Left ventricle myocardium inferior (tissue), 1 donor: ENCODE data around the gene PSENEN. TPM values are rescaled to one million over a fixed set of nuclear protein-coding genes. Genes with fewer than 3 reads are reported as not detected.

Source experiments
- DNase-seq: peaks from one replicate; pipeline ENCODE4 v3.0.0-alpha.2; 2020
- H3K27ac ChIP-seq: fragments of 200-600 bp; replicated peaks from 2 replicates; pipeline ENCODE4 v1.8.0; 2021
- H3K27me3 ChIP-seq: fragments of 200-600 bp; 2 replicates; pipeline ENCODE4 v1.8.0; 2021; ENCODE audit warnings: low read depth
- H3K36me3 ChIP-seq: fragments of 200-600 bp; 2 replicates; pipeline ENCODE4 v1.8.0; 2021
- H3K4me1 ChIP-seq: fragments of 200-600 bp; 2 replicates; pipeline ENCODE4 v1.8.0; 2021
- H3K4me3 ChIP-seq: fragments of 200-600 bp; 2 replicates; pipeline ENCODE4 v1.8.0; 2021; ENCODE audit warnings: mild to moderate bottlenecking, moderate library complexity
- H3K9me3 ChIP-seq: fragments of 200-600 bp; replicated peaks from 2 replicates; pipeline ENCODE4 v1.8.0; 2021
- CTCF ChIP-seq: fragments of 200-600 bp; IDR thresholded peaks from 2 replicates; pipeline ENCODE4 v1.8.0; 2021; ENCODE audit warnings: antibody characterized with exemption, mild to moderate bottlenecking, borderline replicate concordance
- intact Hi-C: fragments of 100-400 bp; cut with micrococcal nuclease; formaldehyde crosslinking; loops from one replicate; pipeline ENCODE4 v1.11.0; 2022
- total RNA-seq: library from RNA; stranded (reverse); fragmentation: NEBNext Ultra II Directional; extraction: Animal tissue kit (Norgen Biotek cat#: 25700); gene quantifications from one replicate; pipeline ENCODE4 v1.2.1, GENCODE V29; 2021
- donor health status: DM: no; HTN: yes; CAD: no; lungs with severe emphysema.

Gene PSENEN
- total RNA-seq, 1 donor from 2014 or later, result 43.1 TPM

- H3K27me3 ChIP-seq, result peaks cover 26% of the 10 kb centered on the region
- intact Hi-C loops, result no loop called here
Measured at GRCh38 chr19:35703343-35703742, 42.1 kb upstream of the PSENEN start.

GRCh38 chr19:35704218-35704617, 41.2 kb upstream of the PSENEN start, which contains the start of gene ZBTB32:
Gene ZBTB32 (plus strand): TSS chr19:35704558. CDS start chr19:35714627, 10,069 bp downstream.
- intact Hi-C loops, result no loop called here
- Histone ChIP-seq H3K9me3 (no peaks in the 10 kb centered on the region), H3K36me3 (no peaks in the 10 kb centered on the region), H3K4me1 (peaks cover 16% of the 10 kb centered on the region), H3K27ac (no peak within 1 kb of the TSS), H3K27me3 (peaks cover 31% of the 10 kb centered on the region), H3K4me3 (no peak within 1 kb of the TSS)
- no peak for DNase-seq
- no peak for TF ChIP-seq CTCF

More at GRCh38 chr19:35703343-35703742, 42.1 kb upstream of the PSENEN start:
- Histone ChIP-seq H3K4me3 (peak overlapping the region; percentile 72), H3K9me3 (no peaks in the 10 kb centered on the region), H3K27ac (no peak overlapping the region), H3K36me3 (no peaks in the 10 kb centered on the region), H3K4me1 (peaks cover 16% of the 10 kb centered on the region)
- DNase-seq, result no peak
- no peak for TF ChIP-seq CTCF

- Histone ChIP-seq H3K27me3 (peaks cover 29% of the 10 kb centered on the region), H3K4me1 (no peaks in the 10 kb centered on the region), H3K9me3 (no peaks in the 10 kb centered on the region), H3K27ac (no peak overlapping the region), H3K36me3 (no peaks in the 10 kb centered on the region), H3K4me3 (no peak overlapping the region)
- intact Hi-C loops, result no loop called here
- DNase-seq, result no peak
- no peak for TF ChIP-seq CTCF
Measured at GRCh38 chr19:35708391-35708790, 37.1 kb upstream of the PSENEN start.

GRCh38 chr19:35710784-35711723, 34.4 kb upstream of the PSENEN start:
- Histone ChIP-seq H3K4me3 (no peak overlapping the region), H3K4me1 (peaks cover 9% of the 10 kb centered on the region), H3K9me3 (no peaks in the 10 kb centered on the region), H3K27me3 (peaks cover 15% of the 10 kb centered on the region), H3K27ac (no peak overlapping the region), H3K36me3 (no peaks in the 10 kb centered on the region)
- no peak for DNase-seq
- TF ChIP-seq CTCF, result no peak
- intact Hi-C loops, result no loop called here

- no peak for DNase-seq
- H3K27me3 ChIP-seq, result peaks cover 7% of the 10 kb centered on the region
Measured at GRCh38 chr19:35712567-35713505, 32.6 kb upstream of the PSENEN start.

More at GRCh38 chr19:35712567-35713505, 32.6 kb upstream of the PSENEN start:
- Histone ChIP-seq H3K36me3 (no peaks in the 10 kb centered on the region), H3K27ac (no peak overlapping the region), H3K4me3 (no peak overlapping the region), H3K9me3 (no peaks in the 10 kb centered on the region), H3K4me1 (peaks cover 21% of the 10 kb centered on the region)
- intact Hi-C loops, result no loop called here
- no peak for TF ChIP-seq CTCF
